B cell (primary cell): Measurements from ENCODE around the gene STPG4. TPM values are rescaled to one million over a fixed set of nuclear protein-coding genes. Genes with fewer than 3 reads are reported as not detected.

Experiments used
- ATAC-seq: fragments of 200-7000 bp; cut with Tn5 transposase; one replicate; pipeline ENCODE4 v1.10.0; 2021; ENCODE audit warnings: low read depth, mild to moderate bottlenecking, moderate number of reproducible peaks, moderate library complexity
- CTCF ChIA-PET: fragments of 350-600 bp; sonication (Branson Sonifier 250); formaldehyde crosslinking; loops from one replicate; lab custom pipeline; 2021; ENCODE audit warnings: antibody characterized with exemption, inconsistent platforms; lab: Charles Lee
- POLR2A ChIA-PET: fragments of 350-600 bp; sonication (Branson Sonifier 250); formaldehyde crosslinking; loops from one replicate; lab custom pipeline; 2021; ENCODE audit warnings: antibody characterized with exemption; lab: Charles Lee
- DNase-seq: peaks from one replicate; pipeline ENCODE4 v3.0.0; 2013
- H2AFZ ChIP-seq: 2 replicates; pipeline ENCODE4 v1.6.1; 2012; ENCODE audit warnings: mild to moderate bottlenecking, low read depth, low read length; ENCODE audit not compliant: insufficient read depth, poor library complexity, severe bottlenecking
- H3K27ac ChIP-seq, 2 donors: 1 replicate in 1 of 2; 2 replicates in 1 of 2; pipeline ENCODE4 v1.5.1; 2012 to 2013; ENCODE audit warnings: low read length in 2 of 2, mild to moderate bottlenecking in 2 of 2, moderate library complexity in 1 of 2
- H3K27me3 ChIP-seq, 4 experiments: fragments of 200-600 bp in 1 of 4; sonication (generic) in 1 of 4; replicated peaks in 1 of 4; 1 replicate in 2 of 4; 2 replicates in 2 of 4; pipeline versions ENCODE4 v1.6.1 to v1.7.0; 2013 to 2016; ENCODE audit warnings: low read length in 3 of 4, mild to moderate bottlenecking in 2 of 4, mixed read lengths in 1 of 4, moderate library complexity in 1 of 4; ENCODE audit not compliant: insufficient read depth in 4 of 4, control insufficient read depth in 3 of 4; ENCODE audit errors: control extremely low read depth in 1 of 4
- H3K36me3 ChIP-seq, 2 experiments: replicated peaks in 1 of 2; 1 replicate in 1 of 2; 2 replicates in 1 of 2; pipeline versions ENCODE4 v1.6.1 to v1.7.1; 2013; ENCODE audit warnings: low read length in 1 of 2; ENCODE audit not compliant: insufficient read depth in 2 of 2, control insufficient read depth in 1 of 2; ENCODE audit errors: control extremely low read depth in 1 of 2, extremely low read depth in 1 of 2
- H3K4me1 ChIP-seq, 2 donors: fragments of 200-600 bp in 1 of 2; sonication (generic) in 1 of 2; 1 replicate in 1 of 2; 2 replicates in 1 of 2; pipeline versions ENCODE4 v1.5.1 to v1.6.1; 2013 to 2017; ENCODE audit warnings: low read length in 2 of 2; ENCODE audit not compliant: control insufficient read depth in 2 of 2, insufficient read depth in 2 of 2
- H3K4me2 ChIP-seq: replicated peaks from 2 replicates; pipeline ENCODE3; 2012; ENCODE audit warnings: mild to moderate bottlenecking, low read depth, low read length; ENCODE audit not compliant: poor library complexity, severe bottlenecking
- H3K4me3 ChIP-seq, 5 experiments: fragments of 200-600 bp in 1 of 5; sonication (generic) in 1 of 5; 1 replicate in 3 of 5; 2 replicates in 2 of 5; pipeline versions ENCODE4 v1.5.1 to v1.7.0; 2011 to 2016; ENCODE audit warnings: low read length in 4 of 5, mild to moderate bottlenecking in 4 of 5, low read depth in 2 of 5, control low read depth in 1 of 5, moderate library complexity in 1 of 5; ENCODE audit not compliant: insufficient read depth in 1 of 5; ENCODE audit errors: control extremely low read depth in 1 of 5, extremely low read depth in 1 of 5
- H3K79me2 ChIP-seq: fragments of 200-600 bp; sonication (generic); one replicate; pipeline ENCODE4 v1.6.0; 2016; ENCODE audit warnings: low read length; ENCODE audit not compliant: control insufficient read depth, insufficient read depth
- H3K9ac ChIP-seq: fragments of 200-600 bp; sonication (generic); 2 replicates; pipeline ENCODE4 v1.6.1; 2017; ENCODE audit warnings: mild to moderate bottlenecking, low read length, moderate library complexity
- H3K9me3 ChIP-seq, 3 donors: one replicate each; pipeline versions ENCODE4 v1.6.1 to v1.7.1; 2013; ENCODE audit warnings: low read length in 2 of 3; ENCODE audit not compliant: control insufficient read depth in 2 of 3, insufficient read depth in 1 of 3; ENCODE audit errors: control extremely low read depth in 1 of 3
- H4K20me1 ChIP-seq: 2 replicates; pipeline ENCODE4 v1.6.0; 2012; ENCODE audit warnings: mild to moderate bottlenecking, low read length; ENCODE audit not compliant: insufficient read depth, control insufficient read depth, poor library complexity, severe bottlenecking
- H3K27ac Mint-ChIP-seq: one replicate; pipeline ENCODE4 v1.8.0; 2021; ENCODE audit warnings: mixed read lengths
- H3K27me3 Mint-ChIP-seq: one replicate; pipeline ENCODE4 v1.8.0; 2021; ENCODE audit warnings: mixed read lengths
- H3K4me1 Mint-ChIP-seq: one replicate; pipeline ENCODE4 v1.8.0; 2021; ENCODE audit warnings: mixed read lengths
- H3K4me3 Mint-ChIP-seq: one replicate; pipeline ENCODE4 v1.8.0; 2021; ENCODE audit warnings: mixed read lengths
- H3K9me3 Mint-ChIP-seq: one replicate; pipeline ENCODE4 v1.8.0; 2022; ENCODE audit warnings: mixed read lengths; ENCODE audit not compliant: insufficient read depth
- EZH2 ChIP-seq: IDR thresholded peaks from 2 replicates; pipeline ENCODE4 v1.6.1; 2012; ENCODE audit warnings: borderline replicate concordance, low read depth, mild to moderate bottlenecking, moderate library complexity, low read length; ENCODE audit not compliant: insufficient read depth, poor library complexity, severe bottlenecking
- whole genome bisulfite sequencing: methylation state at CpG from one replicate; pipeline ENCODE4 v1.1.5; 2013; ENCODE audit warnings: missing lambda C conversion rate; ENCODE audit not compliant: insufficient coverage; 5-methylcytosine and 5-hydroxymethylcytosine counted together
- intact Hi-C: fragments of 100-400 bp; cut with micrococcal nuclease; formaldehyde crosslinking; loops from one replicate; pipeline ENCODE4 v1.10.0; 2022
- polyA plus RNA-seq: library from polyadenylated mRNA; depleted of rRNA; stranded (reverse); fragments of >200 nt; gene quantifications from 2 replicates; pipeline ENCODE4 v1.2.3, GENCODE V29; 2012
- total RNA-seq, 2 donors: library from RNA; stranded (reverse); fragments of 120-200 nt in 1 of 2; gene quantifications; 1 replicate in 1 of 2; 2 replicates in 1 of 2; pipeline versions ENCODE4 v1.2.3 to v1.2.4, GENCODE V29; 2013 to 2022
- TF ChIP-seq, protein P1 (sequence below): fragments of 200-600 bp; IDR thresholded peaks from one replicate; pipeline ENCODE4 v1.8.0; 2022; ENCODE audit warnings: antibody characterized with exemption, mild to moderate bottlenecking

The STPG4 gene
- total and polyA plus RNA-seq, 2 donors (not counting 1 experiment from before 2014, with no cell fraction given), result 0.31 to 0.79 TPM

DNA sequence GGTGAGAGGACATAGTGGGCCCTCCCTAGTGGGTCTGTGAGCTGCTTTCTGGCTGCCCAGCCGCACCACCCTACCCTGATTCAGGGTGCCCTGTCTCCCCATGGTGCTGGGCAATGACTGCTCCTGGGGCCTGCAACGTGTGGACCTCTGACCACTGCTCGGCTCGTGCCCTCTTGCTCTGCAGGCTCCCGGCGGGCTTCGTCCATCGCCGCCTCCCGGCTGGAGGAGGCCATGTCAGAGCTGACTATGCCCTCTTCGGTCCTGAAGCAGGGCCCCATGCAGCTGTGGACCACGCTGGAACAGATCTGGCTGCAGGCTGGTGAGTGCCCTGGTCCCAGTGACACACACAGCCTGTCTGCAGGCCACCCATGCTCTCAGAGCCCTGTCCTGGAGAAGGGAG lies 103.5 kb downstream of the STPG4 start:
- no peaks in the 10 kb centered on the region for H4K20me1 ChIP-seq
- no peaks in the 10 kb centered on the region for H3K9me3 ChIP-seq
- H3K4me2 ChIP-seq, result no peak overlapping the region
- H3K9me3 Mint-ChIP-seq, result no peaks in the 10 kb centered on the region
- ChIA-PET CTCF (no interaction called here), POLR2A (no interaction called here)
- intact Hi-C loops, result no loop called here
- DNase-seq (no peak), ATAC-seq (no peak)
- H3K27ac Mint-ChIP-seq, result no peak overlapping the region
- no peak overlapping the region for H3K4me3 ChIP-seq
- H3K36me3 ChIP-seq, result peaks cover 0 to 92% of the 10 kb centered on the region in 2 experiments
- H3K4me1 ChIP-seq, result peaks cover 16% of the 10 kb centered on the region in 2 donors
- H3K4me1 Mint-ChIP-seq, result peaks cover 24% of the 10 kb centered on the region
- no peak overlapping the region for H3K4me3 Mint-ChIP-seq
- no peak overlapping the region for H3K9ac ChIP-seq
- H3K27me3 Mint-ChIP-seq, result no peaks in the 10 kb centered on the region
- WGBS, result 90% methylated on average over 12 of the region's 12 CpGs
- H3K27me3 ChIP-seq, result no peaks in the 10 kb centered on the region
- no peak overlapping the region for H3K27ac ChIP-seq
- TF ChIP-seq, protein P1, sequence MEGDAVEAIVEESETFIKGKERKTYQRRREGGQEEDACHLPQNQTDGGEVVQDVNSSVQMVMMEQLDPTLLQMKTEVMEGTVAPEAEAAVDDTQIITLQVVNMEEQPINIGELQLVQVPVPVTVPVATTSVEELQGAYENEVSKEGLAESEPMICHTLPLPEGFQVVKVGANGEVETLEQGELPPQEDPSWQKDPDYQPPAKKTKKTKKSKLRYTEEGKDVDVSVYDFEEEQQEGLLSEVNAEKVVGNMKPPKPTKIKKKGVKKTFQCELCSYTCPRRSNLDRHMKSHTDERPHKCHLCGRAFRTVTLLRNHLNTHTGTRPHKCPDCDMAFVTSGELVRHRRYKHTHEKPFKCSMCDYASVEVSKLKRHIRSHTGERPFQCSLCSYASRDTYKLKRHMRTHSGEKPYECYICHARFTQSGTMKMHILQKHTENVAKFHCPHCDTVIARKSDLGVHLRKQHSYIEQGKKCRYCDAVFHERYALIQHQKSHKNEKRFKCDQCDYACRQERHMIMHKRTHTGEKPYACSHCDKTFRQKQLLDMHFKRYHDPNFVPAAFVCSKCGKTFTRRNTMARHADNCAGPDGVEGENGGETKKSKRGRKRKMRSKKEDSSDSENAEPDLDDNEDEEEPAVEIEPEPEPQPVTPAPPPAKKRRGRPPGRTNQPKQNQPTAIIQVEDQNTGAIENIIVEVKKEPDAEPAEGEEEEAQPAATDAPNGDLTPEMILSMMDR, result no peak
- TF ChIP-seq EZH2, result no peak
- H2AFZ ChIP-seq, result no peak overlapping the region
- peaks cover 24% of the 10 kb centered on the region for H3K79me2 ChIP-seq

DNA sequence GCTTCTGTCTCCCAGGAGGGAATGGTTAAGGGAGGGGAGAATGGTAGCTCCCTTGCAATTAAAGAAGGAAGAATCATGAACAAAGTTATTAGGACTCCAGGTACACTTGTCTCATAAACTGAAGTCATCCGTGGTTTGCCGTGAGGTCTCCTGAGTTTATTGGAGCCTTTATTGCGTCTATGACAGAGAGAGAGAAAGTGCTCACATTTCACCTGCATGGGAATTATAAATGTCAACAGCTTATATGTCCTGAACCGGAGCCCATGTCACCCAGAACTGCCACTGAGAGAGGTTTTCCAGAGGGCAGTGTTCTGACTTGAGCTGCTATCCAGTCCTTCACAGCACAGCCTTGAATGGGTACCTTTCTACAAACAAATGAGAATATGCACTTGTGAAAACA lies 104.3 kb downstream of the STPG4 start:
- no peak for ATAC-seq
- H3K27ac ChIP-seq, result no peak overlapping the region
- H3K4me3 ChIP-seq, result no peak overlapping the region
- TF ChIP-seq, protein P1, result no peak
- no peak for TF ChIP-seq EZH2
- POLR2A ChIA-PET, result no interaction called here
- peaks cover 16% of the 10 kb centered on the region for H3K4me1 Mint-ChIP-seq
- H4K20me1 ChIP-seq, result peaks cover 6% of the 10 kb centered on the region
- H3K27me3 Mint-ChIP-seq, result no peaks in the 10 kb centered on the region
- no peak overlapping the region for H2AFZ ChIP-seq
- H3K27me3 ChIP-seq, result no peaks in the 10 kb centered on the region
- DNase-seq, result no peak
- CTCF ChIA-PET, result no interaction called here
- no peak overlapping the region for H3K4me3 Mint-ChIP-seq
- H3K36me3 ChIP-seq, result peaks cover 0 to 96% of the 10 kb centered on the region in 2 experiments
- no peak overlapping the region for H3K27ac Mint-ChIP-seq
- 100% methylated on average over 2 of the region's 4 CpGs for WGBS
- intact Hi-C loops, result no loop called here
- H3K79me2 ChIP-seq, result peaks cover 29% of the 10 kb centered on the region
- no peaks in the 10 kb centered on the region for H3K9me3 Mint-ChIP-seq
- H3K9ac ChIP-seq, result no peak overlapping the region
- H3K4me2 ChIP-seq, result no peak overlapping the region
- peaks cover 8% of the 10 kb centered on the region in 2 donors for H3K4me1 ChIP-seq
- no peaks in the 10 kb centered on the region for H3K9me3 ChIP-seq
